ENCODE results near the gene GAPVD1. TPM values are rescaled to one million over a fixed set of nuclear protein-coding genes. Genes with fewer than 3 reads are reported as not detected.

Gene GAPVD1
- total and polyA plus RNA-seq, 2 of the 13 experiments (the other 11 are each of a cell fraction or from before 2014, with no cell fraction given): 11.1 to 33.2 TPM

GRCh38 chr9:125398243-125398642 lies 136.6 kb downstream of the GAPVD1 start:
- Histone ChIP-seq H3K27ac (ENCODE audit: extremely low read length, insufficient read depth, low read length) (no peak overlapping the region), H3K36me3 (replicated peaks in 1 of 2; ENCODE audit: control insufficient read depth in 1 of 2, insufficient read depth in 2 of 2, low read length in 2 of 2) (no peaks in the 10 kb centered on the region), H3K9ac (ENCODE audit: insufficient read depth, low read depth, low read length) (no peak overlapping the region), H3K4me2 (ENCODE audit: low read depth, low read length) (no peak overlapping the region), H3K4me1 (ENCODE audit: insufficient read depth, low read length) (peaks cover 7% of the 10 kb centered on the region; the same call in 1 of the 2 replicates), H3K9me3 (ENCODE audit: low read length) (no peaks in the 10 kb centered on the region), H3K4me3 (replicated peaks in 1 of 3; ENCODE audit: insufficient read depth in 1 of 3, low read depth in 2 of 3, low read length in 3 of 3) (no peak overlapping the region), H2AFZ (ENCODE audit: low read length) (no peak overlapping the region), H4K20me1 (ENCODE audit: insufficient read depth, low read length) (no peaks in the 10 kb centered on the region), H3K27me3 (ENCODE audit: control insufficient read depth in 1 of 2, insufficient read depth in 2 of 2, low read length in 2 of 2) (no peaks in the 10 kb centered on the region; a peak in 1 of 5 replicates), H3K79me2 (ENCODE audit: insufficient read depth, low read length) (no peaks in the 10 kb centered on the region)
- in situ Hi-C loops (cut with HindIII; ENCODE audit: extremely low pct_ligation_motif_present, low pct_unique_long_range_greater_than_20kb) (no loop called here), intact Hi-C loops (cut with micrococcal nuclease; ENCODE audit: unreplicated experiment) (no loop called here)
- ATAC-seq (no peak), DNase-seq (ENCODE audit: low spot score) (no peak), FAIRE-seq (no peak)
- ChIA-PET CTCF (ENCODE audit: low intra/inter-chr PET ratio, low total read pairs) (no interaction called here), POLR2A (no interaction called here)
- 6% methylated on average over 1 of the region's 1 CpG for WGBS (ENCODE audit: low lambda C conversion rate)
- BruUV-seq (replicated peaks): no TSS peak
- TF ChIP-seq ZNF83 (CRISPR knock-in tag; IDR thresholded peaks at IDR 0.05; ENCODE audit: borderline replicate concordance) (no peak), SNAI1 (CRISPR knock-in tag; IDR thresholded peaks at IDR 0.05; ENCODE audit: borderline replicate concordance) (no peak), TCF7 (IDR thresholded peaks at IDR 0.05; ENCODE audit: low read depth) (no peak), FOXJ3 (CRISPR knock-in tag; IDR thresholded peaks at IDR 0.05; ENCODE audit: borderline replicate concordance) (no peak), ZNF660 (CRISPR knock-in tag; IDR thresholded peaks at IDR 0.05; ENCODE audit: borderline replicate concordance, low read depth) (no peak), ZNF598 (CRISPR knock-in tag; IDR thresholded peaks at IDR 0.05; ENCODE audit: borderline replicate concordance) (no peak)

GRCh38 chr9:125399165-125399564 lies 137.5 kb downstream of the GAPVD1 start:
- ChIA-PET POLR2A (no interaction called here), CTCF (ENCODE audit: low intra/inter-chr PET ratio, low total read pairs) (no interaction called here)
- no peaks in the 10 kb centered on the region; a peak in 1 of 5 replicates for H3K27me3 ChIP-seq (ENCODE audit: control insufficient read depth in 1 of 2, insufficient read depth in 2 of 2, low read length in 2 of 2)
- H3K79me2 ChIP-seq (ENCODE audit: insufficient read depth, low read length): no peaks in the 10 kb centered on the region
- H3K9me3 ChIP-seq (ENCODE audit: low read length): no peaks in the 10 kb centered on the region
- TF ChIP-seq TERF1 (CRISPR knock-in tag; IDR thresholded peaks at IDR 0.05): no peak
- TF ChIP-seq NFYB (CRISPR knock-in tag; IDR thresholded peaks at IDR 0.05): peak; percentile 67
- TF ChIP-seq NFYC (CRISPR knock-in tag; IDR thresholded peaks at IDR 0.05): peak; percentile 57
- no peak for FAIRE-seq
- H3K4me2 ChIP-seq (ENCODE audit: low read depth, low read length): no peak overlapping the region
- peak; percentile 43 for ATAC-seq
- H3K36me3 ChIP-seq (replicated peaks in 1 of 2; ENCODE audit: control insufficient read depth in 1 of 2, insufficient read depth in 2 of 2, low read length in 2 of 2): no peaks in the 10 kb centered on the region
- no peak for DNase-seq (ENCODE audit: low spot score)
- no peak overlapping the region for H2AFZ ChIP-seq (ENCODE audit: low read length)
- H3K9ac ChIP-seq (ENCODE audit: insufficient read depth, low read depth, low read length): no peak overlapping the region
- WGBS (ENCODE audit: low lambda C conversion rate): 25% methylated on average over 3 of the region's 12 CpGs
- no peak overlapping the region for H3K4me3 ChIP-seq (replicated peaks in 1 of 3; ENCODE audit: insufficient read depth in 1 of 3, low read depth in 2 of 3, low read length in 3 of 3)
- in situ Hi-C loops (cut with HindIII; ENCODE audit: extremely low pct_ligation_motif_present, low pct_unique_long_range_greater_than_20kb): no loop called here
- no peaks in the 10 kb centered on the region for H4K20me1 ChIP-seq (ENCODE audit: insufficient read depth, low read length)
- no TSS peak for BruUV-seq (replicated peaks)
- intact Hi-C loops (cut with micrococcal nuclease; ENCODE audit: unreplicated experiment): no loop called here
- H3K4me1 ChIP-seq (ENCODE audit: insufficient read depth, low read length): peaks cover 7% of the 10 kb centered on the region; the same call in 1 of the 2 replicates
- no peak overlapping the region for H3K27ac ChIP-seq (ENCODE audit: extremely low read length, insufficient read depth, low read length)
